ENCODE results near the gene IFFO2. TPM values are rescaled to one million over a fixed set of nuclear protein-coding genes. Genes with fewer than 3 reads are reported as not detected.

IFFO2 gene
- total RNA-seq: 10 to 100 TPM; 14.1 to 14.7 TPM
- 10 to 100 TPM; 13.8 to 24.0 (median 23.1) TPM for polyA plus RNA-seq (ENCODE audit: insufficient read length in 6 of 6)
- long read RNA-seq, donor 1, full-length matches to known transcripts: 7 of 7 reads
- long read RNA-seq, donor 1, partial matches to known transcripts: 0 of 7 reads
- long read RNA-seq, donor 1, other reads (novel, unspliced or antisense): 0 of 7 reads
- long read RNA-seq, donor 2, full-length matches to known transcripts: 5 of 5 reads
- long read RNA-seq, donor 2, partial matches to known transcripts: 0 of 5 reads
- long read RNA-seq, donor 2, other reads (novel, unspliced or antisense): 0 of 5 reads
- long read RNA-seq, donor 3, full-length matches to known transcripts: 3 of 3 reads
- long read RNA-seq, donor 3, partial matches to known transcripts: 0 of 3 reads
- long read RNA-seq, donor 3, other reads (novel, unspliced or antisense): 0 of 3 reads
- long read RNA-seq, donor 4, partial matches to known transcripts: 1 of 1 reads
- long read RNA-seq, donor 4, other reads (novel, unspliced or antisense): 0 of 1 reads
- long read RNA-seq, donor 5, full-length matches to known transcripts: 3 of 3 reads
- long read RNA-seq, donor 5, partial matches to known transcripts: 0 of 3 reads
- long read RNA-seq, donor 5, other reads (novel, unspliced or antisense): 0 of 3 reads
- long read RNA-seq, donor 6, full-length matches to known transcripts: 3 of 3 reads
- long read RNA-seq, donor 6, partial matches to known transcripts: 0 of 3 reads
- long read RNA-seq, donor 6, other reads (novel, unspliced or antisense): 0 of 3 reads
- long read RNA-seq, donor 7: 0 reads
- long read RNA-seq, donor 8, full-length matches to known transcripts: 6 of 6 reads
- long read RNA-seq, donor 8, partial matches to known transcripts: 0 of 6 reads
- long read RNA-seq, donor 8, other reads (novel, unspliced or antisense): 0 of 6 reads
- long read RNA-seq, donor 9: 0 reads
- long read RNA-seq, donor 10, full-length matches to known transcripts: 2 of 3 reads
- long read RNA-seq, donor 10, partial matches to known transcripts: 1 of 3 reads
- long read RNA-seq, donor 10, other reads (novel, unspliced or antisense): 0 of 3 reads
- long read RNA-seq, donor 11, full-length matches to known transcripts: 4 of 4 reads
- long read RNA-seq, donor 11, partial matches to known transcripts: 0 of 4 reads
- long read RNA-seq, donor 11, other reads (novel, unspliced or antisense): 0 of 4 reads
- long read RNA-seq, donor 12: 0 reads

GRCh38 chr1:18956193-18957135, at the start of gene IFFO2:
Gene IFFO2, minus strand, starts transcription at chr1:18956676. Its CDS starts 344 bp downstream, at chr1:18956332.
- no peaks in the 10 kb centered on the region for H3K36me3 ChIP-seq
- H3K27ac ChIP-seq: peak within 1 kb of the TSS; percentile 67 to 72
- no peaks in the 10 kb centered on the region for H3K9me3 ChIP-seq
- no peak for TF ChIP-seq CTCF (IDR thresholded peaks at IDR 0.05)
- peaks cover 15 to 49% of the 10 kb centered on the region in 2 donors for H3K4me1 ChIP-seq
- H3K4me3 ChIP-seq: peak within 1 kb of the TSS; percentile 66 to 68
- peaks cover 0 to 34% of the 10 kb centered on the region in 2 donors for H3K27me3 ChIP-seq
- ATAC-seq (peak; percentile 96), DNase-seq (peak; percentile 95 to 100 (median 98))
- intact Hi-C loops (cut with DNase I): no loop called here

- Histone ChIP-seq H3K9me3 (peaks cover 3 to 5% of the 10 kb centered on the region in 2 donors), H3K36me3 (no peaks in the 10 kb centered on the region), H3K27me3 (peaks cover 0 to 6% of the 10 kb centered on the region in 2 donors), H3K4me1 (peaks cover 8 to 17% of the 10 kb centered on the region in 2 donors), H3K4me3 (no peak overlapping the region), H3K27ac (no peak overlapping the region)
- DNase-seq (no peak), ATAC-seq (no peak)
- intact Hi-C loops (cut with DNase I): no loop called here
- no peak for TF ChIP-seq CTCF (IDR thresholded peaks at IDR 0.05)
Observed at GRCh38 chr1:19006000-19006399, 49.5 kb upstream of the IFFO2 start.

GRCh38 chr1:19003371-19004290, 47.2 kb upstream of the IFFO2 start:
- Histone ChIP-seq H3K36me3 (no peaks in the 10 kb centered on the region), H3K4me3 (no peak overlapping the region), H3K27me3 (peaks cover 0 to 6% of the 10 kb centered on the region in 2 donors), H3K27ac (no peak overlapping the region), H3K4me1 (no peaks in the 10 kb centered on the region), H3K9me3 (peaks cover 4 to 9% of the 10 kb centered on the region in 2 donors)
- ATAC-seq (no peak), DNase-seq (no peak)
- no peak for TF ChIP-seq CTCF (IDR thresholded peaks at IDR 0.05)
- intact Hi-C loops (cut with DNase I): no loop called here

GRCh38 chr1:19000065-19000464, 43.6 kb upstream of the IFFO2 start:
- ATAC-seq: no peak

More at GRCh38 chr1:19000065-19000464, 43.6 kb upstream of the IFFO2 start:
- intact Hi-C loops (cut with DNase I): no loop called here
- DNase-seq: no peak
- H3K4me1 ChIP-seq: no peaks in the 10 kb centered on the region
- TF ChIP-seq CTCF (IDR thresholded peaks at IDR 0.05): no peak
- peaks cover 4 to 9% of the 10 kb centered on the region in 2 donors for H3K9me3 ChIP-seq
- H3K4me3 ChIP-seq: no peak overlapping the region
- H3K27me3 ChIP-seq: peaks cover 0 to 6% of the 10 kb centered on the region in 2 donors
- H3K36me3 ChIP-seq: no peaks in the 10 kb centered on the region
- no peak overlapping the region for H3K27ac ChIP-seq
